SK-N-MC (cell line): ENCODE results near the gene FUT9.

Experiments used
- EZH2 ChIP-seq: fragments of 200-600 bp; sonication (generic); IDR thresholded peaks from one replicate; pipeline ENCODE4 v1.6.1; 2017; ENCODE audit warnings: antibody characterized with exemption
- FOXP2 ChIP-seq: optimal IDR thresholded peaks from 2 replicates; pipeline ENCODE3; 2011; ENCODE audit warnings: mild to moderate bottlenecking, moderate library complexity; ENCODE audit not compliant: insufficient read depth; ENCODE audit errors: extremely low read length, control extremely low read depth
- POLR2AphosphoS5 ChIP-seq: IDR thresholded peaks from 2 replicates; pipeline ENCODE4 v1.6.1; 2012; ENCODE audit warnings: mild to moderate bottlenecking, low read depth, low read length, borderline replicate concordance

DNA sequence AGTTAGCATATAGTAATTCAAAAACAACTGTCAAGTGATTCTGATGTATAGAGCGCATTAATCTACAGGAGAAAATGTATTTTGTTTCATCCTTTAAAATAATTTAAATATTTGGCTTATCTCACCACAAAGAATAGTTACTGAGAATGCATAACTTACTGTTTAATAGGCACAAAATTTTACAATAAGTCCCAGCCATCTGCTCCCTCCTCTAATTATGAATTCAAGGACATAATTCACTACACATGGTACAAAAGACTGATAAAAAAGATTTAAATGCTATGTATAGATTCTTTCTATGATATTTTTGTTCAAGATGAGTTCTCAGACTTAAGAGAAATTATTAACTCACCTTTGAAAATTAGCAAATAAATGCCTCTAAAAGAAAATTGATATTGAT is 242.0 kb downstream of the FUT9 start:
- TF ChIP-seq EZH2 (no peak), POLR2AphosphoS5 (no peak), FOXP2 (no peak)
